ENCODE results near the gene GLRA3. TPM values are rescaled to one million over a fixed set of nuclear protein-coding genes. Genes with fewer than 3 reads are reported as not detected.

Gene GLRA3
- total and polyA plus RNA-seq, 2 donors (not counting 3 experiments of a cell fraction or from before 2014, with no cell fraction given): not detected

- Histone ChIP-seq H3K9me1 (replicated peaks; ENCODE audit: control insufficient read depth, extremely low read depth, insufficient read depth, low read length) (no peaks in the 10 kb centered on the region), H3K27me3 (ENCODE audit: control insufficient read depth in 2 of 2, insufficient read depth in 2 of 2, low read length in 2 of 2) (no peaks in the 10 kb centered on the region), H3K9me3 (replicated peaks; ENCODE audit: control insufficient read depth, insufficient read depth, low read length) (no peaks in the 10 kb centered on the region), H3K4me1 (ENCODE audit: control insufficient read depth, extremely low read depth, insufficient read depth, low read length) (no peaks in the 10 kb centered on the region), H4K20me1 (replicated peaks; ENCODE audit: control insufficient read depth, extremely low read depth, insufficient read depth, low read length) (no peaks in the 10 kb centered on the region), H3K36me3 (ENCODE audit: control insufficient read depth in 2 of 2, extremely low read depth in 1 of 2, insufficient read depth in 2 of 2, low read length in 2 of 2) (no peaks in the 10 kb centered on the region), H3K9ac (replicated peaks; ENCODE audit: extremely low read depth, insufficient read depth, low read length) (no peak overlapping the region), H3K27ac (ENCODE audit: insufficient read depth, low read depth, low read length) (no peak overlapping the region), H3K4me2 (ENCODE audit: insufficient read depth, low read length) (no peak overlapping the region), H3K4me3 (replicated peaks in 1 of 3; ENCODE audit: insufficient read depth in 1 of 3, low read depth in 1 of 3, low read length in 3 of 3) (no peak overlapping the region), H2AFZ (ENCODE audit: low read depth, low read length) (no peak overlapping the region), H3K79me2 (ENCODE audit: control insufficient read depth, insufficient read depth, low read length) (no peaks in the 10 kb centered on the region)
- TF ChIP-seq CTCF (IDR thresholded peaks at IDR 0.05; ENCODE audit: extremely low read depth in 1 of 2, insufficient read depth in 1 of 2, low read depth in 1 of 2, low read length in 2 of 2) (no peak), POLR2A (IDR thresholded peaks at IDR 0.05; ENCODE audit: low read depth, low read length) (no peak), POLR2AphosphoS5 (IDR thresholded peaks at IDR 0.05; ENCODE audit: insufficient read depth, low read depth, low read length) (no peak), GATA2 (IDR thresholded peaks at IDR 0.05; ENCODE audit: insufficient read depth, insufficient read length, low read depth, low read length) (no peak), JUN (IDR thresholded peaks at IDR 0.05; ENCODE audit: borderline replicate concordance, insufficient read depth, insufficient read length, low read depth) (no peak), FOS (IDR thresholded peaks at IDR 0.05; ENCODE audit: borderline replicate concordance, insufficient read depth, low read length) (no peak), MAX (IDR thresholded peaks at IDR 0.05; ENCODE audit: insufficient read depth, insufficient read length) (no peak), EZH2 (IDR thresholded peaks at IDR 0.05; ENCODE audit: borderline replicate concordance, low read depth, low read length, severe bottlenecking) (no peak), MYC (IDR thresholded peaks at IDR 0.05; ENCODE audit: low read depth, low read length) (no peak)
- BruUV-seq (replicated peaks): no TSS peak
- dilution Hi-C loops (cut with MboI; ENCODE audit: extremely low pct_ligation_motif_present, low sequenced_read_pairs): no loop called here
- FAIRE-seq (no peak), DNase-seq (ENCODE audit: low read depth, low spot score) (no peak)
- intact Hi-C loops (cut with micrococcal nuclease): no loop called here
- POLR2A ChIA-PET: no interaction called here
- CTCF ChIA-PET: no interaction called here
Observed at GRCh38 chr4:174699654-174700053, 129.4 kb downstream of the GLRA3 start.
